Measurements from ENCODE around the gene ASF1B.

ASF1B gene

GRCh38 chr19:14138576-14139265, 2.3 kb upstream of the ASF1B start:
- no peak for DNase-seq (ENCODE audit: low read depth)

GRCh38 chr19:14135985-14136508, 342 bp downstream of the ASF1B start:
- DNase-seq (ENCODE audit: low read depth): no peak

GRCh38 chr19:14135355-14135754, 1.0 kb downstream of the ASF1B start:
- no peak for DNase-seq (ENCODE audit: low read depth)

GRCh38 chr19:14127929-14128509, 8.4 kb downstream of the ASF1B start:
- no peak for DNase-seq (ENCODE audit: low read depth)

- DNase-seq (ENCODE audit: low read depth): no peak
These were observed 9.2 kb downstream of the ASF1B start for GRCh38 chr19:14127176-14127575.

GRCh38 chr19:14122924-14123323, 13.5 kb downstream of the ASF1B start:
- no peak for DNase-seq (ENCODE audit: low read depth)

GRCh38 chr19:14120497-14120780, 15.9 kb downstream of the ASF1B start:
- no peak for DNase-seq (ENCODE audit: low read depth)

GRCh38 chr19:14119644-14120496, 16.5 kb downstream of the ASF1B start:
- no peak for DNase-seq (ENCODE audit: low read depth)

- no peak for DNase-seq (ENCODE audit: low read depth)
These were observed 17.2 kb downstream of the ASF1B start for GRCh38 chr19:14119146-14119545.

GRCh38 chr19:14118165-14119051, 18.0 kb downstream of the ASF1B start:
- DNase-seq (ENCODE audit: low read depth): no peak

- DNase-seq (ENCODE audit: low read depth): peak; percentile 91
These were observed 18.7 kb downstream of the ASF1B start, which contains the start of gene PRKACA for GRCh38 chr19:14117668-14118164. TSS of gene PRKACA (minus strand) at chr19:14117762. CDS start at chr19:14117547, 215 bp downstream.

GRCh38 chr19:14116918-14117578, 19.3 kb downstream of the ASF1B start:
- no peak for DNase-seq (ENCODE audit: low read depth)

- no peak for DNase-seq (ENCODE audit: low read depth)
These were observed 19.9 kb downstream of the ASF1B start for GRCh38 chr19:14116525-14116917.

- DNase-seq (ENCODE audit: low read depth): no peak
These were observed 20.6 kb downstream of the ASF1B start for GRCh38 chr19:14115756-14116155.

GRCh38 chr19:14114854-14115253, 21.5 kb downstream of the ASF1B start:
- no peak for DNase-seq (ENCODE audit: low read depth)

- no peak for DNase-seq (ENCODE audit: low read depth)
These were observed 21.9 kb downstream of the ASF1B start for GRCh38 chr19:14114439-14114838.

GRCh38 chr19:14113762-14114414, 22.5 kb downstream of the ASF1B start:
- no peak for DNase-seq (ENCODE audit: low read depth)

- DNase-seq (ENCODE audit: low read depth): no peak
These were observed 23.5 kb downstream of the ASF1B start for GRCh38 chr19:14112809-14113385.

- DNase-seq (ENCODE audit: low read depth): no peak
These were observed 24.2 kb downstream of the ASF1B start for GRCh38 chr19:14112051-14112808.

Data from stimulated activated CD8-positive, alpha-beta memory T cell treated with anti-CD3 and anti-CD28 coated beads, Interleukin-7, amount 100 ng/mL, for 24 hours (primary cell).